KMS-11 (cell line): ENCODE results near the gene CXCR6.

Source experiments
- H2AFZ ChIP-seq: fragments of 200-600 bp; sonication (generic); 2 replicates; pipeline ENCODE4 v1.6.1; 2016; ENCODE audit warnings: antibody characterized with exemption, mixed run types, low read depth
- H3K27ac ChIP-seq: fragments of 200-600 bp; sonication (generic); 2 replicates; pipeline ENCODE4 v1.6.1; 2016; ENCODE audit warnings: mild to moderate bottlenecking, mixed run types
- H3K27me3 ChIP-seq: fragments of 200-600 bp; sonication (generic); 2 replicates; pipeline ENCODE4 v1.6.1; 2017; ENCODE audit warnings: mild to moderate bottlenecking, low read depth, mixed run types, moderate library complexity; ENCODE audit not compliant: insufficient read depth
- H3K36me3 ChIP-seq: fragments of 200-600 bp; sonication (generic); 2 replicates; pipeline ENCODE4 v1.6.1; 2017; ENCODE audit warnings: mild to moderate bottlenecking, mixed run types; ENCODE audit not compliant: insufficient read depth
- H3K4me1 ChIP-seq: fragments of 200-600 bp; sonication (generic); 2 replicates; pipeline ENCODE4 v1.6.1; 2016; ENCODE audit warnings: mild to moderate bottlenecking, low read depth, mixed run types; ENCODE audit not compliant: poor library complexity, severe bottlenecking
- H3K4me2 ChIP-seq: fragments of 200-600 bp; sonication (generic); 2 replicates; pipeline ENCODE4 v1.7.0; 2016; ENCODE audit warnings: mild to moderate bottlenecking, mixed run types
- H3K4me3 ChIP-seq: fragments of 200-600 bp; sonication (generic); IDR thresholded peaks from 2 replicates; pipeline ENCODE4 v1.6.1; 2017; ENCODE audit warnings: low read depth, low read length, mixed read lengths; ENCODE audit not compliant: insufficient read depth
- H3K79me2 ChIP-seq: fragments of 200-600 bp; sonication (generic); 2 replicates; pipeline ENCODE4 v1.6.1; 2016; ENCODE audit warnings: low read depth, mixed run types; ENCODE audit not compliant: insufficient read depth
- H3K9ac ChIP-seq: fragments of 200-600 bp; sonication (generic); 2 replicates; pipeline ENCODE4 v1.6.1; 2016; ENCODE audit warnings: mild to moderate bottlenecking, mixed run types
- H4K20me1 ChIP-seq: fragments of 200-600 bp; sonication (generic); 2 replicates; pipeline ENCODE4 v1.6.1; 2016; ENCODE audit warnings: mild to moderate bottlenecking, mixed run types; ENCODE audit not compliant: insufficient read depth
- TF ChIP-seq, protein P1 (sequence below): fragments of 200-600 bp; sonication (generic); conservative IDR thresholded peaks from 2 replicates; pipeline ENCODE4 v1.6.1; 2017; ENCODE audit warnings: low read depth, mild to moderate bottlenecking, antibody characterized with exemption, low read length, moderate library complexity, mixed read lengths

The CXCR6 gene

DNA sequence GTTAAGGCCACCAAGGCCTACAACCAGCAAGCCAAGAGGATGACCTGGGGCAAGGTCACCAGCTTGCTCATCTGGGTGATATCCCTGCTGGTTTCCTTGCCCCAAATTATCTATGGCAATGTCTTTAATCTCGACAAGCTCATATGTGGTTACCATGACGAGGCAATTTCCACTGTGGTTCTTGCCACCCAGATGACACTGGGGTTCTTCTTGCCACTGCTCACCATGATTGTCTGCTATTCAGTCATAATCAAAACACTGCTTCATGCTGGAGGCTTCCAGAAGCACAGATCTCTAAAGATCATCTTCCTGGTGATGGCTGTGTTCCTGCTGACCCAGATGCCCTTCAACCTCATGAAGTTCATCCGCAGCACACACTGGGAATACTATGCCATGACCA, 3.6 kb downstream of the CXCR6 start:
- TF ChIP-seq, protein P1, sequence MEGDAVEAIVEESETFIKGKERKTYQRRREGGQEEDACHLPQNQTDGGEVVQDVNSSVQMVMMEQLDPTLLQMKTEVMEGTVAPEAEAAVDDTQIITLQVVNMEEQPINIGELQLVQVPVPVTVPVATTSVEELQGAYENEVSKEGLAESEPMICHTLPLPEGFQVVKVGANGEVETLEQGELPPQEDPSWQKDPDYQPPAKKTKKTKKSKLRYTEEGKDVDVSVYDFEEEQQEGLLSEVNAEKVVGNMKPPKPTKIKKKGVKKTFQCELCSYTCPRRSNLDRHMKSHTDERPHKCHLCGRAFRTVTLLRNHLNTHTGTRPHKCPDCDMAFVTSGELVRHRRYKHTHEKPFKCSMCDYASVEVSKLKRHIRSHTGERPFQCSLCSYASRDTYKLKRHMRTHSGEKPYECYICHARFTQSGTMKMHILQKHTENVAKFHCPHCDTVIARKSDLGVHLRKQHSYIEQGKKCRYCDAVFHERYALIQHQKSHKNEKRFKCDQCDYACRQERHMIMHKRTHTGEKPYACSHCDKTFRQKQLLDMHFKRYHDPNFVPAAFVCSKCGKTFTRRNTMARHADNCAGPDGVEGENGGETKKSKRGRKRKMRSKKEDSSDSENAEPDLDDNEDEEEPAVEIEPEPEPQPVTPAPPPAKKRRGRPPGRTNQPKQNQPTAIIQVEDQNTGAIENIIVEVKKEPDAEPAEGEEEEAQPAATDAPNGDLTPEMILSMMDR = no peak
- Histone ChIP-seq H3K9ac (no peak overlapping the region), H3K36me3 (no peaks in the 10 kb centered on the region), H4K20me1 (no peaks in the 10 kb centered on the region), H2AFZ (no peak overlapping the region), H3K4me1 (no peaks in the 10 kb centered on the region), H3K4me2 (no peak overlapping the region), H3K27ac (no peak overlapping the region), H3K27me3 (no peaks in the 10 kb centered on the region), H3K79me2 (no peaks in the 10 kb centered on the region), H3K4me3 (no peak overlapping the region)

DNA sequence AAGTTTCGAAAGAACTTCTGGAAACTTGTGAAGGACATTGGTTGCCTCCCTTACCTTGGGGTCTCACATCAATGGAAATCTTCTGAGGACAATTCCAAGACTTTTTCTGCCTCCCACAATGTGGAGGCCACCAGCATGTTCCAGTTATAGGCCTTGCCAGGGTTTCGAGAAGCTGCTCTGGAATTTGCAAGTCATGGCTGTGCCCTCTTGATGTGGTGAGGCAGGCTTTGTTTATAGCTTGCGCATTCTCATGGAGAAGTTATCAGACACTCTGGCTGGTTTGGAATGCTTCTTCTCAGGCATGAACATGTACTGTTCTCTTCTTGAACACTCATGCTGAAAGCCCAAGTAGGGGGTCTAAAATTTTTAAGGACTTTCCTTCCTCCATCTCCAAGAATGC, 4.1 kb downstream of the CXCR6 start:
- Histone ChIP-seq H3K27ac (no peak overlapping the region), H3K36me3 (no peaks in the 10 kb centered on the region), H2AFZ (no peak overlapping the region), H3K27me3 (no peaks in the 10 kb centered on the region), H3K4me2 (no peak overlapping the region), H3K79me2 (no peaks in the 10 kb centered on the region), H3K4me3 (no peak overlapping the region), H3K4me1 (no peaks in the 10 kb centered on the region), H4K20me1 (no peaks in the 10 kb centered on the region), H3K9ac (no peak overlapping the region)
- TF ChIP-seq, protein P1 = no peak

- no peak overlapping the region for H2AFZ ChIP-seq
- H4K20me1 ChIP-seq = no peaks in the 10 kb centered on the region
- no peak overlapping the region for H3K27ac ChIP-seq
- H3K4me2 ChIP-seq = no peak overlapping the region
- no peaks in the 10 kb centered on the region for H3K4me1 ChIP-seq
- TF ChIP-seq, protein P1 = no peak
- no peak overlapping the region for H3K9ac ChIP-seq
- no peak overlapping the region for H3K4me3 ChIP-seq
- H3K36me3 ChIP-seq = no peaks in the 10 kb centered on the region
- H3K27me3 ChIP-seq = no peaks in the 10 kb centered on the region
- no peaks in the 10 kb centered on the region for H3K79me2 ChIP-seq
Measured at GRCh38 chr3:45948311-45948781, 5.1 kb downstream of the CXCR6 start.

DNA sequence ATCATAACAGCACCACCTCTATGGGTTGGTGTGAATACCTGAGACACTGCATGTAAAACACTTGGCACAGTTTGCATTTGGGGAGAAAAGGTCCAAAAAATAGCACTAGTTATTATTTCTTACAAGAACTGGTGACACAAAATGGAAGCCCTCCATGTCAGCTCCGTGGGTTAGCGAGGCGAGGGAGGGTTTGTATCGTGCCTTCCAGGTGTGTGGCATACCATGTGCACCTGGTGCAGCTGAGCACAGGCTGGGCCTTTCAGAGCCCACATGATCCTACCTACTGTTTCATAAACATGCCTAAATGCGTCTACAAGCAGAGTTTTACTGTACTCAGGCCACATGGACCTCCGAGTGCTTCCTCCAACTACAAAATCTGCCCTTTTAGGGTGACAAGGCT, 5.6 kb downstream of the CXCR6 start:
- no peak overlapping the region for H3K4me3 ChIP-seq
- no peaks in the 10 kb centered on the region for H3K79me2 ChIP-seq
- H3K27ac ChIP-seq = no peak overlapping the region
- no peaks in the 10 kb centered on the region for H3K36me3 ChIP-seq
- H3K4me2 ChIP-seq = no peak overlapping the region
- H4K20me1 ChIP-seq = no peaks in the 10 kb centered on the region
- no peaks in the 10 kb centered on the region for H3K4me1 ChIP-seq
- no peak overlapping the region for H2AFZ ChIP-seq
- no peaks in the 10 kb centered on the region for H3K27me3 ChIP-seq
- H3K9ac ChIP-seq = no peak overlapping the region
- TF ChIP-seq, protein P1 = no peak

DNA sequence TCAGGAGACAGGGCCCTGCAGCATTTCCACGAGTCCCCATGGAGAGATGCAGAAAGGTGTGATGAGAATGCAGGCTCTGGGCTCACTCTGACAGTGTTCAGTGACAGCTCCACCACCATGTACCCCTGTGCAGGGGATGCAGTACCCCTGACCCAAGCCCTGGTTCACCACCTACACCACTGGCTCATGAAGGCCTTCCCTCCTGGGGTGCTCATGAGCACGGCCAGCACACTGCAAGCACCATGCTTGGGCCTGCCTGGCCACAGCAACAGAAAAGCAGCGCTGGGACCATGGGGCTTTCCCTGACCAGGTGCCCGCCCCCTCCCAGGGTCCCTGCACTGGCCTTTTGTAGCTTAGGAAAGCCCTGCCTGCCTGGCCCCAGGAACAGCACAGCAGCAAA, 6.2 kb downstream of the CXCR6 start:
- Histone ChIP-seq H3K27ac (no peak overlapping the region), H3K4me2 (no peak overlapping the region), H3K4me1 (no peaks in the 10 kb centered on the region), H3K9ac (no peak overlapping the region), H3K79me2 (no peaks in the 10 kb centered on the region), H3K27me3 (no peaks in the 10 kb centered on the region), H4K20me1 (no peaks in the 10 kb centered on the region), H3K4me3 (no peak overlapping the region), H2AFZ (no peak overlapping the region), H3K36me3 (no peaks in the 10 kb centered on the region)
- TF ChIP-seq, protein P1 = no peak
